Lung (tissue), 12 donors: ENCODE data around the gene EYS. TPM values are rescaled to one million over a fixed set of nuclear protein-coding genes. Genes with fewer than 3 reads are reported as not detected.

Source experiments
- ATAC-seq: fragments of 200-7000 bp; cut with Tn5 transposase; one replicate; pipeline ENCODE4 v1.9.1; 2020; ENCODE audit warnings: moderate number of reproducible peaks; ENCODE audit not compliant: insufficient read depth, low FRiP score
- DNase-seq, 3 donors: peaks; one replicate each; pipeline ENCODE4 v3.0.0-alpha.2; 2013 to 2017
- H3K27ac ChIP-seq, 2 donors: one replicate each; pipeline ENCODE4 v1.5.1; 2013; ENCODE audit warnings: mild to moderate bottlenecking in 2 of 2, moderate library complexity in 2 of 2, control low read depth in 1 of 2, inconsistent platforms in 1 of 2, low read depth in 1 of 2, low read length in 1 of 2
- H3K27me3 ChIP-seq, 3 donors: one replicate each; pipeline ENCODE4 v1.5.1; 2013; ENCODE audit warnings: low read length in 2 of 3; ENCODE audit not compliant: control insufficient read depth in 3 of 3, insufficient read depth in 3 of 3
- H3K36me3 ChIP-seq, 4 donors: one replicate each; pipeline ENCODE4 v1.5.1; 2013; ENCODE audit warnings: low read length in 4 of 4, mild to moderate bottlenecking in 1 of 4, moderate library complexity in 1 of 4; ENCODE audit not compliant: control insufficient read depth in 4 of 4, insufficient read depth in 4 of 4
- H3K4me1 ChIP-seq, 5 donors: one replicate each; pipeline ENCODE4 v1.5.1; 2013; ENCODE audit warnings: low read length in 5 of 5, mild to moderate bottlenecking in 2 of 5, moderate library complexity in 1 of 5; ENCODE audit not compliant: control insufficient read depth in 5 of 5, insufficient read depth in 5 of 5
- H3K4me3 ChIP-seq: one replicate; pipeline ENCODE4 v1.5.1; 2013; ENCODE audit warnings: mild to moderate bottlenecking, control low read depth, moderate library complexity
- H3K9ac ChIP-seq, 2 donors: one replicate each; pipeline ENCODE4 v1.5.1; 2013; ENCODE audit warnings: low read length in 2 of 2, control low read depth in 1 of 2; ENCODE audit not compliant: insufficient read depth in 1 of 2
- H3K9me3 ChIP-seq, 4 donors: one replicate each; pipeline ENCODE4 v1.5.1; 2013; ENCODE audit warnings: low read length in 3 of 4, mild to moderate bottlenecking in 1 of 4, moderate library complexity in 1 of 4; ENCODE audit not compliant: control insufficient read depth in 4 of 4, insufficient read depth in 3 of 4
- whole genome bisulfite sequencing, 2 donors: extraction: QIAGEN DNeasy Blood & Tissue Kit; methylation state at CpG; one replicate each; pipeline ENCODE4 v1.1.7; 2013; 5-methylcytosine and 5-hydroxymethylcytosine counted together
- polyA plus RNA-seq, 2 donors: library from polyadenylated mRNA; stranded (reverse); fragments of 200-250 nt; gene quantifications; one replicate each; pipeline ENCODE4 v1.2.1, GENCODE V29; 2013
- total RNA-seq, 2 donors: library from RNA; depleted of rRNA in 1 of 2; stranded (reverse); fragments of >200 nt in 1 of 2; gene quantifications; one replicate each; pipeline ENCODE4 v1.2.1, GENCODE V29; 2014 to 2021
- TF ChIP-seq, protein P1 (sequence below): IDR thresholded peaks from 2 replicates; pipeline ENCODE4 v1.5.1; 2012; ENCODE audit warnings: mild to moderate bottlenecking; ENCODE audit errors: control extremely low read depth, extremely low read depth
- donor health status: control.
- donor health status: control.
- donor health status: Bipolar disorder and iron deficiency.
- donor health status: healthy.
- donor health status: DM: yes; HTN: yes; CAD: no.

Gene EYS
- total and polyA plus RNA-seq, 4 donors, result 0.06 to 0.34 (median 0.12) TPM

DNA sequence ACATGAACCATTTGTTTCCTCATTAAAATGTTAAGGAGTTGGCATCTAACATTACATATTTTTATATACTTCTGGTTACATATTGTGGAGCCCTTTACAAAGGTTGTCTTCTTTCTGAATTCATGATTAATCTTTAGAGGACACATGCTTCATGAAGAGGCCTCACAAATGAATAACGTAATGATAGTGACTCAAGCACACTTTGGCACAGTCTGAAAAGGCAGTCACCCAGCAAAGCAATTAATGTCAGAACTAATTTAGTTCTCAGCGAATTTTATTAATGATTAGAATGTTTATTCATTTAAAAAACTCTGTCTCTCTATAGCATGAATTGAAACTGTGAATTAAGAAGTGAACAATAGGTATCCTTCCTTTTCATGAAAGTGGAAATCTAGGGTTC, 1217.3 kb downstream of the EYS start:
- no peak overlapping the region for H3K27ac ChIP-seq
- DNase-seq (no peak), ATAC-seq (no peak)
- H3K27me3 ChIP-seq, result no peaks in the 10 kb centered on the region
- WGBS, 2 donors, result 64 to 87% methylated on average over 2 of the region's 2 CpGs
- no peak overlapping the region for H3K4me3 ChIP-seq
- TF ChIP-seq, protein P1, sequence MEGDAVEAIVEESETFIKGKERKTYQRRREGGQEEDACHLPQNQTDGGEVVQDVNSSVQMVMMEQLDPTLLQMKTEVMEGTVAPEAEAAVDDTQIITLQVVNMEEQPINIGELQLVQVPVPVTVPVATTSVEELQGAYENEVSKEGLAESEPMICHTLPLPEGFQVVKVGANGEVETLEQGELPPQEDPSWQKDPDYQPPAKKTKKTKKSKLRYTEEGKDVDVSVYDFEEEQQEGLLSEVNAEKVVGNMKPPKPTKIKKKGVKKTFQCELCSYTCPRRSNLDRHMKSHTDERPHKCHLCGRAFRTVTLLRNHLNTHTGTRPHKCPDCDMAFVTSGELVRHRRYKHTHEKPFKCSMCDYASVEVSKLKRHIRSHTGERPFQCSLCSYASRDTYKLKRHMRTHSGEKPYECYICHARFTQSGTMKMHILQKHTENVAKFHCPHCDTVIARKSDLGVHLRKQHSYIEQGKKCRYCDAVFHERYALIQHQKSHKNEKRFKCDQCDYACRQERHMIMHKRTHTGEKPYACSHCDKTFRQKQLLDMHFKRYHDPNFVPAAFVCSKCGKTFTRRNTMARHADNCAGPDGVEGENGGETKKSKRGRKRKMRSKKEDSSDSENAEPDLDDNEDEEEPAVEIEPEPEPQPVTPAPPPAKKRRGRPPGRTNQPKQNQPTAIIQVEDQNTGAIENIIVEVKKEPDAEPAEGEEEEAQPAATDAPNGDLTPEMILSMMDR, result no peak
- no peaks in the 10 kb centered on the region for H3K4me1 ChIP-seq
- H3K36me3 ChIP-seq, result no peaks in the 10 kb centered on the region
- no peaks in the 10 kb centered on the region for H3K9me3 ChIP-seq
- H3K9ac ChIP-seq, result no peak overlapping the region

DNA sequence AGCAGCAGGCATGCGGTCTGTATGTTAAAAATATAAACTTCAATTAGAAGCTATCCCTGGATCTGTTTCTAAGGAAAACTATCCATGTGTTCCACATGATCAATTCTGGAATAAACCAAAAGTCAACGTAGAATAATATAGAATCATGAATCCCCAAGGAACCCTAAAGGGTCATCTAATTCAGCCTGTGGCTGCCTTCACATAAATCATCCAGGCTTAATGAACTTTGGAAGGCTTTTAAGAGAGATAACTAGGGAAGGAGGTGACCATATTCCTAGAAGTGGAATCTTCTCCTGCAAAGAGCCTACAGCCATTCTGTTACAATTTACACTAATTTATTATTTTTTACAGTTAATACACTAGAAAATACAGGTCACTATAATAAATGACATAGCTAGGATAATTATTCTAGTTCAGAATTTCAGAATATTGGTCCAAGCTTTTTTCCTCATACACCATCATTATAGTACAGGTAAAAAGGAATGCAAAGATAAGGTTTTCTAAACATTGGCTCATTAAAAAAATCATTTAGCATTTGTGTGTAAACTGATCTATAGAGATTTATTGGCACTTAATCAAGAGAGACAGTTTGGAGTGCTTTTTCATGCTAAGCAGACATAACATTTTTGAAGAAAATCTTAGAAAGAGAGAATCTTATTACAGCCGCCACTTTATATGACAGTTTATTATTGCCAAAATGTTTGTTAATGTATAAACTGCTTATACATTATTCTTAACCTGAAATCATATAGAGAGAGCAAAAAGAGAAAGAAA, 1220.3 kb downstream of the EYS start:
- TF ChIP-seq, protein P1, result no peak
- Histone ChIP-seq H3K36me3 (no peaks in the 10 kb centered on the region), H3K4me3 (no peak overlapping the region), H3K27me3 (no peaks in the 10 kb centered on the region), H3K9me3 (no peaks in the 10 kb centered on the region), H3K27ac (no peak overlapping the region), H3K4me1 (no peaks in the 10 kb centered on the region), H3K9ac (no peak overlapping the region)
- no peak for ATAC-seq
- 84 to 91% methylated on average over 3 of the region's 3 CpGs for WGBS, 2 donors
- DNase-seq, result no peak

DNA sequence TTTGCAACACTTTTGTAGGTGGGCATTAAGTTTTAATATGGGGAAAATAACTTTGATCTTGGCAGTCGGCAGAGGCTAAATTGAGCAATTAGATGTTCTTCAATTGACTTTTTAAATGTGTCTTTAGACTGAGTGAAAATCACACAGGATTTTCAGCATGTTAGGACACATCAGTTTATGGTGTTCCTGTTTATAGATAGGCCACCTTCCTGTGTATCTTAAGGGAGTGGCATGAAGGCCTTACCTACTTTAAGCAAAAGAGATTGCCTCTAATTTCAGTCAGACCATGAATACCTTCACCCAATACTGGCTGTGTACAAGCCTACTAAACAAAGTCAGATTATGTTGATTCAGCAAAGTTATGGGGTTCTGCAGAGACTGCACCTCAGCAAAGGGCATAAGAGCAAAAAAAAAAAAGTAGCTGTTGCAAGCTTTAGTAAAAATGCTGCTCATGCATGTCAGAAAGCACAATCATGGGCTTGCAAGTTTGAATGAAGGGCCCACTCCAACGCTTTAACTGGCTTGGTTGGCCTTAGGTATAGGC, 1223.0 kb downstream of the EYS start:
- DNase-seq (no peak), ATAC-seq (no peak)
- H3K27me3 ChIP-seq, result no peaks in the 10 kb centered on the region
- H3K9ac ChIP-seq, result no peak overlapping the region
- no peaks in the 10 kb centered on the region for H3K36me3 ChIP-seq
- H3K4me1 ChIP-seq, result no peaks in the 10 kb centered on the region
- H3K9me3 ChIP-seq, result no peaks in the 10 kb centered on the region
- TF ChIP-seq, protein P1, result no peak
- 84 to 85% methylated on average over 2 of the region's 2 CpGs for WGBS, 2 donors
- no peak overlapping the region for H3K27ac ChIP-seq
- H3K4me3 ChIP-seq, result no peak overlapping the region
